GM19324 (cell line): ENCODE data around the gene PROK1.

Experiments
- ATAC-seq: cut with Tn5 transposase; IDR thresholded peaks from one replicate; pipeline ENCODE4 v1.9.1; 2021; ENCODE audit warnings: mild to moderate bottlenecking, moderate library complexity; ENCODE audit not compliant: unreplicated experiment, low FRiP score

The PROK1 gene

DNA sequence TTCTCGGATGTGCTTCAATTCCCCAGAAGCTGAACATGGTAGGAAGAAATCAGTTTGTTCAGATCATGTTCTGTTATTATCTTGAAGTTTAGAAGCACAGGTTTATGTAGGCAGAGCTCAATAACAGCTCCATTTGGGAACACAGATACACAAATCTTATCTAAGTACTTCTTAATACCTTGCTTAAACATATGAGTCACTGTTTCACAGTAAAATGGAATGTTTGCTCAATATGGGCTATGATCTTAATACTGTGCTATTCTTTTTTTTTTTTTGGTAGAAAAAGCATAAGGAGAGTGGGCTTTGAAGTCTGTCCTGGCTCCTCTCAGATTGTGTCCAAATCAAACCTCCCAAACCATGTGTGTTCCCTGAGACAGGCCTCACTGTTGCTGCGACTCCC lies 13.4 kb downstream of the PROK1 start:
- ATAC-seq: no peak

DNA sequence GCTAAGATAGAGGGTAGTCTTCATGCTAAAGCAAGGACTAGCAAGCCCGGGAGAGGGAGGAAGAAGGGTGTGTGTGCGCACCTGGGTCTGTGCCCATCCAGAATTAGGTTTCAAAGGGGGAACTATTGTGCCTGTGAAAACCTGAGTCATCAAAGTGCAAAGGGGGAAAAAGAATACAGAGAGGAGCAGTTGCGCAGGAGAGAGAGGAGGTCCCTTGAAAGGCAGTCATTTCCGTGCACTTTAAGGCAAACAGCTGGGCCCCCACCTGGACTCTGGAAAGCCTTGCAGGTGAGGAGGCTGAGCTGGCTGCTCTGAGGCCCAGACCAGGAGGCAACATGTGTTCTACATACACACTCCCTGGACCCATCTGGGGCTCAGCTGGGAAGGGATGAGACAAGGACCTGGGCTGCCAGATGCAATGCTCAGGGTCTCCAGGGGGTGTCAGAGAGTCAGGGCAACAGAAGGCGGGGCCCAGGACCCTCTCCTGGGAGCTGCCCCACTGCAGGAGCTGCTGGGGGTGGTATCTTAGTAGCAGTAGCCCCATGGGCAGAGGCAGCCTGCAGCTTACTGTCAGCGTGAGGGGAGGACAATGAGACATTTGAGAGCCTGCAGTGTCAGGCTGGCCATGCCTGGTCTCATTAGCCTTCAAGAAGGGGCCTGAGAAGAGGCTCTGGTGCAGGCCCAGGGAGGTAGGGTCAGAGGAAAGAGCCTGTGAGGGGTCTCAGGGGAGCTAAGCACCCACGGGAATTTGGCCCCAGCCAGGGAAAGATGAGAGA lies 14.3 kb downstream of the PROK1 start:
- ATAC-seq: no peak

DNA sequence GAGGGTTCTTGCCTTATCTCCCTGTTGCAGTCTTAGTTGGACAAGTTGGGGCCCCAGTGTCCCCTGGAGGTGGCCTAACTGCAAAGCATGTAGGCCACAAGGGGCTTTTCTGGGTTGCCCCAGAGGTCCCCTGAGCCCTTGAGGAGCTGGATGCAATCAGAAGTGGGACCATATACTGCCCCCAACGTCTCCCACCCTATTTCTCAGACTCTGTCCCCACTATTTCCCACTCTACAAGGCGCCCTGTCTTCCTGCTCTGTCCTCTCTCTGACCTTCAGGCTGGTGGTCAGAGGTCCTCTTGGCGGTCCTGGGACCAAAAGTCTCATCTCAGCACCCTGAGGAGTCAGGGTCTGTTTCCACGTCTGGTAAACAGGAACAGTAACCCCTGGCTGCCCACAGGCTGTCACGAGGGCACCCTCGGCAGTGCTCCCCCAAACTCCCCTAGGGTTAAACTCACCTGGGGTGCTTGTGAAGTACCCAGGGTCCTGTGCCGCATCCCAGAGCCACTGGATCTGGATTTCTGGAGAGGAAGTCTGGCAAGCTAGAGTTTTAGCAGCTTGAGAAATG lies 14.9 kb downstream of the PROK1 start:
- no peak for ATAC-seq

DNA sequence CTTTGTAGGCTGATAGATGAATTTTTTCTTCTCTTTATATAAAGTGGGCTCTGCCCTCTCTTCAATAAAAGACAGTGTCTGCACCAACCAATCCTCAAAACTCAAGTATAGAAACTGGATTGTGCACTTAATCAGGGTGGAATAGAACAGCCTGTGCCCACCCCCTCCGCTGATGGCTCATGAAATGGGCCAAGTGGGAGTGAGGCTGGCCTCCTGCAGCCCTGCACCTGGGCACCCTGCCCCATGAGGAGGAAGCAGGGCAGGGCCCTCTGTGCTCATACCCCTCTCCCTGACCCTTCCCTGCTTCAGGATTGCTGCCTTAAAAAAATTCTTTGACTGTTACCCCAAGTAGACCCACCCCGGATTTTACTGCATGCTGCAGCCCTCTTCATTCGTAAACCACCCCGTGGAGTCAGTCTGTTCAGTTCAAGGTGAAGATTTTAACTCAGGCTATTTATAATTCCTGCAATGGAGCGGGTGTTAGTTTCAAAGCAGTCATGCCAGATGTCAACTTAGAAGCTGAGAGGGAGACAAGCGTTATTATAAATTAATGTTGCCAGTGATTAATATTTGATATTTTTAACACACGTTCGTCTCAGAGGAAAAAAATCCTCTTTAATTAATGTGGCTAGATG lies 15.8 kb downstream of the PROK1 start:
- ATAC-seq: no peak

DNA sequence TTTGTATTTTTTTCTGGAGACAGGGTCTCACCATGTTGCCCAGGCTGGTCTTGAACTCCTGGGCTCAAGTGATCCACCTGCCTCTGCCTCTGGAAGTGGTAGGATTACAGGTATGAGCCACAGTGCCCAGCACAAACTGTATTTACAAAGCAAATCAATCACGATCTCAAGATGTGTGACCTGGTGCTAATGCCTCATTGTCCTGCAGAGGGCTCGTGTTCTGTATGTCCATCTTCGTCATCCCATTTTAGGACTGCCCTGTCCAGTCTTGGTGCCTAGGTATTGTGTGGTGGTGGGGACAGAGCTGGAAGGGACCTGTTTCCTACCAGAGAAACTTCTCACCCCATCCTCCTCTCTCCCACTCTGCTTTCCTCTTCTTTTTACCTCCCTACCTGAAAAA lies 20.2 kb downstream of the PROK1 start:
- ATAC-seq: no peak

DNA sequence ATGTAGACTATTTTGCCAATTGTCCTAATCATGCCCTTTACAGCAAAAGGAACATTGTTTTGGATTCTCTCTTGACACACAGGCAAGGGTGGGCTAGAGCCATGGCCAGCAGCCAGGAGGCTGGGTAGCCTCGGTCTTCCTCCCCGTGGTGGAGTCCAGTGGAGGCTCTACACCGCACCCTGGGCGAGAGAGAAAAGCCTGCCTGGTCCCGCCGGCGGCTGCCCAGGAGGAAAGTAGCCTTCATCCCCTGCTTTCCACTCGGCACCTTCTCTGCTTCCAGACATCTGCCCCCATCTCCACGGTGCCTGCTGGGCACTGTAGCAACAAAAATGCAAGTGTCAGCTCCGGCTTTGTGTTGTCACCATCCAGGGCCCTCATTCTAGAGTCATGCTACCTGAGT lies 21.6 kb downstream of the PROK1 start:
- ATAC-seq: no peak

DNA sequence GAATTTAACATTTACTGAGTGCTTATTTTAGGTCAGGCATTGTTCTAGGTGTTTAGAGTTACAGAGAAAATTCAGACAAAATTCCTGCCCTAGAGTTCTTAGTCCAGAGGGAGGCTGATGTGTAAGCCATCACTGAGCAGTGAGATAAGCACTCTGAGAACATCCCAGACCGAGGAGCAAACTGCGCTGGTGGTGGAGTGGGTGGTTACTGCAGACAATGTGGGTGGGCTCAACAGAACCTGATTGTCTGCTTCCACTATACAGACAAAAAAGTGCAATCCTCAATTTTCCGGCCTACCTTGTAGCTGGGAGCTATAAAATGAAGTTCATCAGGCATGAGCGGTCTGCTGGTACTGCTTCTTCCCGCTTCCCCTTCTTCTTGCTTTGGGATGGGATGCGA lies 23.5 kb downstream of the PROK1 start:
- no peak for ATAC-seq

DNA sequence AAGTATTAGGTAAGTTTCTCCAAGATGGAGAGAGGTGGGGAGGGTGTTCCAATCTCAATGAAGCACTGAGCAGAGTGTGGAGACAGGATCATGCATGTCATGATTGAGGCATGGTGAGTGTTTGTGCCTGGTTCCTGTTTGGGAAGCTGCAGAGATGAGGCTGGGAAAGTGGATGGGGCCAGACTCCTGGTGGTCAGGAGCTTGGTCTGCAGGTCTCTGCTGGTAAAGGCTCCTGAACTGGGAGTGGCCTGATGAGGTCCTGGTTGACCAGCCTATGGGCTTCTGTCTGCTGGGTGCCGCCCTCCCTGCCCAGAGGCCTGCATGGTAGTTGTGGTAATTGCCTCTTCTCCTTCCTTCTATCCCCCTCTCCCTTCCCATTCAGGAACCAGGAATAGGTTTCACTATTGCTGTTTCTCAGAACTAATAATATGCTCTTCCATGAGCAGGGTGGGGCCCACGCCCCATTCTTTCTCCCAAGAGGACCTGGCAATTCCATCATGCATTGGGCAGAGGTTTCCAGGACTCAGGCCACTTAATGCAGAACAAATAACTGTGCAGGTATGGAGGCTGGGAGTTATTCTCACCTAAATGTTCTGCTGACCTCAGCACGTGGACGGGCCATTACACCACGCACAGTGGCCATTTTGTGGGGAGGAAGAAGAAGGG lies 24.5 kb downstream of the PROK1 start:
- ATAC-seq: no peak

DNA sequence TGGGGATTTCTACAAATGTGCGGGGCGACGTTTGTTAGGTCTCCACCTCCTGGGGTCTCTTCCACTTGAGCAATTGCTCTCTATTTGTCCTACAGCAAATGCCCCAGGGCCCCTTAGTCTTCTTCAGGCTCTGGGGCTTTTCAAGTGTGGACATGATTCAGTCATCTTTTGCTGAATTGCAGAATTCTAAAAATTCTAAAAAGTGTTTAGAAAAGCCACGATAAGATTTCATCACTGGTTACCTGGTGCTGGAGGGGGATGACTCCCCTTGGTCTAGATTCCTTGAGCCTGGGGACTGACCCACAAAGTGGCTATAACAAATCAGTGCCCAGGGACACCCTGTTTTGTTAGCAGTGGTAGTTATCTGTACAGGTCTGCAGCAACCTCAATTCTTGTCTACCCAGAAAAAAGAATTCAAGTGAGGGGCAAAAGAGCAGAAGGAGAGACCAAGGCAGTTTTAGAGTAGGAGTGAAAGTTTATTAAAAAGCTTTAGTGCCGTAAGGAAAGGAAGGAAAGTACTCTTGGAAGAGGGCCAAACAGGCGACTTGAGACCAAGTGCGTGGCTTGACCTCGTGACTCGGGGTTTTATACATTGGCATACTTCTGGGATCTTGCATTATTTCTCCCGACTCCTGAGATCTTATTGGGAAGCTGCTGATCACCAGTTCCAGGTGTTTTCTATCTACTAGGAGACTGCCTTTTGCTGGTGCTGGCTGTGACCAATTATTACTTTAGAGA lies 25.2 kb downstream of the PROK1 start:
- no peak for ATAC-seq

DNA sequence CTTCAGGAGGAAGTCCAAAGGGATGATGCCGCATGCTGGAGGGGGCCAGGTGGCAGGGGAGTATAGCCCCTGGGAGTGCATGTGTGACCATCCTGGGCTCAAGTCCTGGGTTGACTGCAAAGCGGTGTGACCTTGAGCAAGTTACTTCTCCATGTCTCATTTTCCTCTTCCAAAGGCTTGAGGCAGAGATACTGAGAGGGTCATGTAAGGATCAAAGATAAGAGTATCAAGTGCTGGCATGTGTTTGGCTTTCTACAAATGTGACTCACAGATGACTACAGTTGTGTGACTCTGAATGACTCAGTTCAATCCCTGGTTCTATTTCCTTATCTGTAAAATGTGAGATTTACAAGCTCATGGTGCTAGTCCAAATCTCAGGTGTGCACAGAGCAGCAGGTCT lies 26.1 kb downstream of the PROK1 start:
- no peak for ATAC-seq

DNA sequence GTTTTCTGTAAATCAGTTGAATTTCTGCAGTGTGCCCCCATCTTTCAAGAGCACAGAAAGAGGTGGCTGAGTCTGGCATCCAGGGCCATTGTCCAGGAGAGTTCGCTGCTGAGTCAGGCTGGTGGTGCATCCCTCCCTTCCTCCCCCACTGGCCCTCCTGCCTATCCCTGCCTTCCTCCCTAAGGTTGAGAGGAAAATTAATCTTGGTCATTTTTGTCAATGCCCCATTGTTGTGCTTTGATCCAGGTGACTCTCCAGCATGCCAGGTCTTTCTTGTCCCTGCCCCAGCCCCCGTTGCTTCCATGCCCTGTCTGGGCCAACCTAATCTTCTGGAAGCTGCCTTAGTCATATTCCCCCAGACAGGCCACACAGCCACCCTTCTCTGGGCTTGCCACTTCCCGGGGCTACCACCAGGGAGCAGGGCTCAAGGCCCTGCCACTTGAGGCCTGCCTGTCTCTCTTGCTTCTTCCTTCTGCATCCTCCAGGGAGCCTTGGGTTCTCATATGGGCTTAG lies 26.6 kb downstream of the PROK1 start:
- no peak for ATAC-seq

DNA sequence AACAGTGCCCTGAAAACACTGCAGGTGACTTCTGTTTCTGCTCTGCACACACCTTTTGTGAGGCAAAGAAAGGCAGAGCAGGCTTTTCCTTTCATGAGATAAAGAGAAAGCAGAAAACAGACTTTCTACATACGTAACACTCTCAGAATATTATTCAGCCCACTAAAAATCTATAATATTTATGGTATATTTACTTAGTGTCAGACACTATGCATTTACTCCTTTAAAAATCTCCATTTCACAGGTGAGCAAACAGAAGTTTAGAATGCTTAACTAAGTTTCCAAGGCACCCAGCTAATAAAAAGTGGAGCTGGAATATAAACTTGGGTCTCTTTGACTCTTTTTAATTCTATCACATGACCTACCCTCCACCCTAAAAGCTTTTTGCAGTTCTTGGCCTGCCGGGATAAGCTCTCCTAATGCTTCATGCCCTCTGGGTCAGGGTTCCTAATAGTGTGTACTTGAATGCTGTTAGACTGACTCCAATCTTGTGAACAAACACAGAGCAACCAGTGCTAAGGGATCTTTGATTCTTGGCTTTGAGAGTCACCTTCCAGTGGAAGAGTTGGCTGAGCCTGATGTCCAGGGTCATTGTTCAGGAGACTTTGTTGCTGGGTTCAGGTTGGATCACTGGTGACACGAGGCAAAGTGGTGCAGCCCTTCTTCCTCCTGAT lies 27.2 kb downstream of the PROK1 start:
- ATAC-seq: no peak

DNA sequence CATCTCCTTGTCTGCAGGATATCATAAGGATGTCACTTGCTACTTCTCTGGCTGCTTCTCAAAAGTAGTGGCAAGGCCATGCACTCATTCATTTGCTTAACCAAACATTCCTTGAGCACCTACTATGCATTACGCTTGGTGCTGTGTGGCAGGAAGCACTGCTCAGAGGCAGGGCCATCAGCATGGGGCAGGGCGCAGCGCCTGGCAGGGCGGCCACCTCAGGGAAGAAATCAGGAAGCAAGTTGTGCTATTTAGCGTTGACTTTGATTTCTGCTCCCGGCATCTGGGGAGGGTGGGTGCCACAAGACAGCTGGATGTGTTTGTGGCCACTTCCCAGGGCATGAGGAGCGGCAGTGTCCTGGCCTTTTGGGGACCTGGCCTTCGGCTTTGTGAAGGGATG lies 27.9 kb downstream of the PROK1 start:
- no peak for ATAC-seq

DNA sequence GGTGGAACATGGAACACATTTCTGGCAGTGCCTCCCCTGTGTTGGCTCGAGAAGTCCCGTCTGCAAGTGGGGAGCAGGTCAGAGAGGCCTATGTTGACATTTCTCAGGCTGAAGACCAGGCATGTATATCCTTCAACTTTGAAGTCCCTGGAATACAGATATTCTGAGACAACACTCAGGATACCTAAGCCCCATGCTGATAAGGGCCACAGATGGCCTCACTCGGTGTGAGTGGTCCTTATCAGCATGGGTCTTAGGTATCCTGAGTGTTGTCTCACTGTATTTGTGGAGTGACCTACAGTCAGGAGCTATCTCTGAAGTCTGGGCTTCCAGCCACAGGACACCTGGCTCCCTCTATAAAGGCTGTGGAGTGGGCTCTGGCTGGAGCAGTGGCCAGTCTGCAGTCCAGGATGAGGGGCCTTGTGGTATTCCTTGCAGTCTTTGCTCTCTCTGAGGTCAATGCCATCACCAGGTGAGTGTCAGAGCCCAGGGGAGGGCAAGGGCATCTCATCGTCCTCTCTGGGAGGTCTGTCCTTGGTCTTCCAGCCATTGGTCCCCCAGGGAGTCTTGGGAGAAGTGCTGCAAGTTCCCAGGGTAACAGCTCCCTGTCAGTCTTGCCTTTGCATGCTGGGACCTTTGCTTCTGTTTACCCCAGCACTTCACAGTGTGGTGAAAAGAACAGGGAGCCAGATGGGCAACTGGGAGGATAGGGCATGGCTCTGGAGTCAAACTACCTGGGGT lies 29.6 kb downstream of the PROK1 start:
- no peak for ATAC-seq

DNA sequence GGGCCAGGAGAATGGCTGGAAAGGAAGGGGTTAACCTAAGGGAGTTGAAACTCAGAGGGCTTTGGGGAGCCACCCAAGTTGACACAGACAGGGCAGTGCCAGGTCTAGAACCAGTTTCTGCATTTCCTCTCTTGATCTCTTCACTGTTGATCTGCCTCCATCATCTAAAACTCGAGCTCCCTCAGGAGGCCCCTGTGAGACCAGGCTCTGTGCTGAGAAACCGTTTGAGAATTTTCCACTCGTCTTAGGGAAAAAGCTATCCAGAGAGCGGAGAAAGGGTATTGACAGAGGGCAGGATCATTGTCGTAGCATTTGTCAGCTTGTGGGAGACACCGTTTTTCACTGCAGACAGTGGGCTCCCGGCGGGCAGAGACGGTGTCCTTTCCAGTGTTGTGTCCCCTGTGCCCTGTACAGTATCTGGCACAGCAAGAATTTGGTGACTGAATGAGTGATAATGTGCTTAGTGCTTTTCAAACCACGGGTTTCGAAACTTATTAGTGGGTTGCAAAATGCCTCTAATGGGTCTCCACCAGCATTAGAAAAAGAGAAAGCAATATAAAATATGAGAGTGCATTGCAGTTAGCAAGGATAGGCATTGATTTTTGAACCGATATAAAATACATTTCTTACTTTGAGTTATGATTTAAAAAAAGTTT lies 31.1 kb downstream of the PROK1 start:
- no peak for ATAC-seq

DNA sequence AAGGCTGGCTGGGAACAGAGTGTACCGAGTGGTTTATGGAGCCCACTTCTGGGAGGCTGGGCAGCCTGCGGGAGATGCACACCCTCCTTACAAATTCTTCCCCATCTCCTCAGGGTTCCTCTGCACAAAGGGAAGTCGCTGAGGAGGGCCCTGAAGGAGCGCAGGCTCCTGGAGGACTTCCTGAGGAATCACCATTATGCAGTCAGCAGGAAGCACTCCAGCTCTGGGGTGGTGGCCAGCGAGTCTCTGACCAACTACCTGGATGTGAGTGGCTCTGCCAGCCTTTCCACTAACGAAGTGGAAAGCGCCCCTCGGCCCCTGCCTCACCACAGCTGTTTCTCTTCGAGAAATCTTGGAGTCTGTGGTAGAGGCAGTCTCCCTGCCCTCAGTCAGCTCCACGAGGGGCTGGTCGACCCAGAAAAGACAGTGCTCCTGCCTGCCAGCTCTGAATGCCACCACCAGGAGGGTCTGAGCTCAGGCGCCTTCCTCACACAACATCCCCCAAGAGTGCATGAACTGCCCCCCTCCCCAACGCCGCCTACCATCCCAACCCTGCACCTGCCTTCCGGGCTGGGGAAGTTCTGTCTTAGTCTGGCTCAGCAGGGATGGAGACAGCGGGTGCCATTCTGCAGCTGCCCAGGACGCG lies 31.8 kb downstream of the PROK1 start:
- ATAC-seq: no peak

DNA sequence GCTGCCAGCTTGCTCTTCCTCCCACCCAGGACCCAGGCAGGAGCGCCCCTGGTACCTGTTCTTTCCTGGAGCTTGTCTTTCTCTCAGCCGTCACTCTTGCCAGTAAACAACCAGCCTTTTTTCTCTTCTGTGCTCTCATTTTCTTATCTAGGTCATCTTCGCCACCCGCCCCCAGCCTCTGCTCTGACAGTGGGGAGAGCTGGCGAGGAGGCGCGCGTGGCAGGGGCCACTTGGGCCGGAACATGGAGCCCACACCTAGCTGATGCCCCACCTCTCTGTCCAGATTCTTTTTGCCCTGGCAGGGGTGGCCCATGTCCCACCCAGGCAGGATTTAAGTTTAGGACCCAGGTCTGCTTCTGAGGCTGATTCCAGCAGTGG lies 32.3 kb downstream of the PROK1 start:
- no peak for ATAC-seq

DNA sequence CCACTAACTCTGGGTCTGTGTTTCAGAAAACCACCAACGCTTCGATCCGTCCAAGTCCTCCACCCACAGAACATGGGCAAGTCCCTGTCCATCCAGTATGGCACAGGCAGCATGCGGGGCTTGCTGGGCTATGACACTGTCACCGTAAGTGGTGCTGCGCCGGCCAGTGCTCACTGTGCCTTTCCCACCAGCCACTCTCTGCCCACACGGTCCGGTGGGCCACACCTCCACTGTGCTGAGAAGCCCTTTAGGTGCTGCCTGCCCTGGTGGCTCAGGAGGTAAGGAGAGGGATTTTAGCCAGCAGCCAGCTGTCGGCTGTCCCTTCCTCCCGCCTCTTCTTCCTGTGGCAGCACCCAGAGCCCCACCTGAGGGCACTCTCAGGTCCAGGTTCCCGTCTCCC lies 33.9 kb downstream of the PROK1 start:
- ATAC-seq: no peak
